GM12865 (cell line): ENCODE results near the gene MCCC2.

Source experiments
- DNase-seq: peaks from one replicate; pipeline ENCODE4 v3.0.0; 2010; ENCODE audit warnings: low read depth
- H3K4me3 ChIP-seq: 2 replicates; pipeline ENCODE4 v1.5.1; 2011; ENCODE audit warnings: mild to moderate bottlenecking, low read depth, low read length, control low read depth
- TF ChIP-seq, protein P1 (sequence below): IDR thresholded peaks from 2 replicates; pipeline ENCODE4 v1.5.1; 2011; ENCODE audit warnings: low read length, control low read depth, low read depth, inconsistent platforms; ENCODE audit not compliant: insufficient read depth; ENCODE audit errors: missing control alignments

MCCC2 gene

DNA sequence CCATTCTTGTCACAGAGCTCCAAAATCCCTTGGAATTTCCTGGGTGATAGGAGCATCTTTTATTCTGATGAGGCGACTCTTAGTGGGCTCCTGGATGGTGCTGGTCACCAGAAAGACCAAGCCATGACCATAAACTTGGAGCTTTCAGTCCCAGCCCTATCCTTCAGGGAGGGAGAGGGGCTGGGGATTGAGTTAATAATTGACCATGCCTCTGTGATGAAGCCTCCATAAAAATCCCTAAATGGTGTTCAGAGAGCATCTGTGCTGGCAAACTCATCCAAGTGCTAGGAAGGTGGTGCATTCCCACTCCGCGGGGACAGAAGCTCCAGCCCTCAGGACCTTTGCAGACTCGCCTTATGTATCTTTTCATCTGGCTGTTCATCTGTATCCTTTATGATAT lies 28.7 kb downstream of the MCCC2 start:
- no peak overlapping the region for H3K4me3 ChIP-seq
- DNase-seq: no peak
- TF ChIP-seq, protein P1, sequence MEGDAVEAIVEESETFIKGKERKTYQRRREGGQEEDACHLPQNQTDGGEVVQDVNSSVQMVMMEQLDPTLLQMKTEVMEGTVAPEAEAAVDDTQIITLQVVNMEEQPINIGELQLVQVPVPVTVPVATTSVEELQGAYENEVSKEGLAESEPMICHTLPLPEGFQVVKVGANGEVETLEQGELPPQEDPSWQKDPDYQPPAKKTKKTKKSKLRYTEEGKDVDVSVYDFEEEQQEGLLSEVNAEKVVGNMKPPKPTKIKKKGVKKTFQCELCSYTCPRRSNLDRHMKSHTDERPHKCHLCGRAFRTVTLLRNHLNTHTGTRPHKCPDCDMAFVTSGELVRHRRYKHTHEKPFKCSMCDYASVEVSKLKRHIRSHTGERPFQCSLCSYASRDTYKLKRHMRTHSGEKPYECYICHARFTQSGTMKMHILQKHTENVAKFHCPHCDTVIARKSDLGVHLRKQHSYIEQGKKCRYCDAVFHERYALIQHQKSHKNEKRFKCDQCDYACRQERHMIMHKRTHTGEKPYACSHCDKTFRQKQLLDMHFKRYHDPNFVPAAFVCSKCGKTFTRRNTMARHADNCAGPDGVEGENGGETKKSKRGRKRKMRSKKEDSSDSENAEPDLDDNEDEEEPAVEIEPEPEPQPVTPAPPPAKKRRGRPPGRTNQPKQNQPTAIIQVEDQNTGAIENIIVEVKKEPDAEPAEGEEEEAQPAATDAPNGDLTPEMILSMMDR: no peak

DNA sequence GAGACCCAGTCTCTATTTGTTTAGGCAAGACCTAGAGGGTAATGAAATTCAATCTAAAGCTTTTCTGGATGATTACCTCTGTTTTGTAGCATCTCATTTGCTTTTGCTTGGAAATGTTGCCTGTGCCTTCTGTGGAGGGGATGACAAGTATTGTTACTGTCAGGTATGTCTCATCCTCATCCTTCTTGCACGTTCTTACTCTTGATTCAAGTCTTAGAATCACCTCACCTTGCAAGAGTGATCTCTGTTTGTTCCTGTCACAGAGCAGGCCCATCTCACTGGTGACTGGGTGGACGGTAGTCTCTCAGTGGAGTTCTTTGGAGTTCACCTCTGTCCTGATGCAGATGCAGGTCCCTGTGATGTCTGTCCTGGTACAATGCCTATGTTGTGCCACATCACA lies 33.5 kb downstream of the MCCC2 start:
- no peak overlapping the region for H3K4me3 ChIP-seq
- DNase-seq: no peak
- TF ChIP-seq, protein P1: no peak

DNA sequence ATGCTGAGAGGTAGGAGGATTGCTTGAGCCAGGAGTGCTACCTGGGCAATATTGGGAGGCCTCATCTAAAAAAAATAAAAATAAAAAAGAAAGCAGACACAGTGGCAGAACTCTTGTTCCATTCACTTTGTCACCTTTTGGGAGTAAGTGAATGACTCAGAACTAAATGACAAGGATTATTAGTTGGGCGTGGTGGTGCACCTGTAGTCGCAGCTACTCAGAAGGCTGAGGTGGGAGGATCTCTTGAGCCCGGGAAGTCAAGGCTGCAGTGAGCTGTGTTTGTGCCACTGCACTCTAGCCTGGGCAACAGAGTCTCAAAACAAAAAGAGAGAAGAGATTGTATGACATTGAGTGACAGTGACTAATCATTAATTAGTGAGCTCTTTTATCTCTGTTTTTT lies 34.1 kb downstream of the MCCC2 start:
- DNase-seq: no peak
- TF ChIP-seq, protein P1: no peak
- no peak overlapping the region for H3K4me3 ChIP-seq

DNA sequence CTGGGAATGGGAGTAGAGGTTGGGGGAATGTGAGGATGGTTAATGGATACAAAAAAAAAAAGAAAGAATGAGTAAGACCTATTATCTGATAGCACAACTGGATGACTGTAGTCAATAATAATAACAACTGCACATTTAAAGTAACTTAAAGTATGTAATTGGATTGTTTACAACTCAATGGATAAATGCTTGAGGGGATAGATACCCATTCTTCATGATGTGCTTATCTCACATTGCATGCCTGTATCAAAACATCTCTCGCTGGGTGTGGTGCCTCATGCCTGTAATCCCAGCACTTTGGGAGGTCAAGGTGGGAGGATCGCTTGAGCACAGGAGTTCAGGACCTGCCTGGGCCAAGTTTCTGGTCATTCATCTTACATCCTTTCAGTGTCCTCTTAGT lies 34.6 kb downstream of the MCCC2 start:
- TF ChIP-seq, protein P1: no peak
- H3K4me3 ChIP-seq: no peak overlapping the region
- no peak for DNase-seq

DNA sequence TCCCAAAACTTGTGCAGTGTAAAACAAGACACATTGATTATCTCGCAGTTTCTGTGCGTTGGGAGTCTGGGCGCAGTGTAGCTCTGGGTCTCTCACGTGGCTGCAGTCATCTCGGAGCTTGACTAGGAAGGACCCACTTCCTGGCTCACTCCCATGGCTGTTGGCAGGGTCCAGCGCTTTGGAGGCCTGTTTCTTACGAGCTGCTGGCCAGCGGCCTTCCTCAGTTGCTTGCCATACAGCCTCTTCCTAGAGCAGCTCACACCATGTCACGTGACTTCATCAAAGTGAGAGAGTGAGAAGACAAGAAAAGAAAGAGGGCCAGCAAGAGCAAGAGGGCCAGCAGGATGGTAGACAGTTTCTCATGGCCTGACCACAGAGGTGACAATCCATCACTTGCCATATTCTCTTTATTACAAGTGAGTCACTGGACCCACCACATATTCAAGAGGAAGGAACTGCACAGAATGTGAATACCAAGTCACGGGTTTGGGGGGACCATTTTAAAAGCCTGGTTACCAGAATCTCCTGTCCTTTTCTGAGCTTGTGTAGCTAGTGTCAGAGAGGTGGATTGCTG lies 36.2 kb downstream of the MCCC2 start:
- no peak for DNase-seq
- no peak overlapping the region for H3K4me3 ChIP-seq
- TF ChIP-seq, protein P1: no peak

DNA sequence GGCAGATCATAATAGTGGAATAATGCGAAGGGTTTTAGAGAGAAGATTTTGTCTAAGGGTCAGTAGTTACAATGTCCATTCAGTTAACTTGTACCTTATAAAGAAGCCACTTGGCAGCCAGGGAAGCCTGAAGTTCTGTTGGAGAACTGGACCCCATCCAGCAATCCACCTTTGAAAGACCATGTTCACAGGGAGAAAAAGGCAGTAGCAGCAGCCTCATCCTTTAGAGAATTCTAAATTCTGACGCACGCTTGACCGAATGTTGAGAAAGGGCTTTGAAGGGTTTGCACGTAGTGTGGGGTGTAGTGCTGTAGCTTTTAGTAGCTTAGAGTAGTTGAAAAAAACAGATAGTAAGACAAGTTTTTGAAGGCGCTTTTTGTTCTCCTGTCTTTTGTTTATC lies 42.8 kb downstream of the MCCC2 start:
- no peak for DNase-seq

DNA sequence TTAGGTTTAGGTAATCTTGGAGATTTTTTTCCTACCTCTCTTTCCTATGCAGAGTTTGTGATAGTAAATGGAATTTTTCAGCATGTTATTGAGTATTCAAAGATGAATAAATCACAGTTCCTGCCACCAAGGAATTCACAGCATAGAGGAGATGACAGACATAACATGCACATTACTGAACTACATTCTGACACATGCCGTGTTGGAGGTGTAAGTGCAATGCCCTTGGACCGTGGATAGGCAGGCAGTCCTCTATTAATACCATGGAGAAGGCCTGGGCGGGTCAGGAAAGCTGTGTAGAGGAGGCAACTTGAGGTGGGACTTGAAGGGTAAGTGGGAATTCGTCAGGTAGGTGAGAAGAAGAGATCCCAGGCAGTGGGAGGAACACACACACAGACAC lies 43.9 kb downstream of the MCCC2 start:
- no peak for DNase-seq
- TF ChIP-seq, protein P1: no peak
- no peak overlapping the region for H3K4me3 ChIP-seq

More for the DNA sequence above, 42.8 kb downstream of the MCCC2 start:
- H3K4me3 ChIP-seq: no peak overlapping the region
- TF ChIP-seq, protein P1: no peak
